ENCODE results near the gene RHOBTB3. TPM values are rescaled to one million over a fixed set of nuclear protein-coding genes. Genes with fewer than 3 reads are reported as not detected.

The RHOBTB3 gene
- total RNA-seq, 6 experiments from 2014 or later: 24.1 to 49.1 (median 38.9) TPM

Other genes starting within 250 kb of the RHOBTB3 start
- 10 to 100 TPM; 29.0 to 42.2 (median 38.0) TPM for gene SKIC3, start 176.4 kb upstream of the RHOBTB3 start, total RNA-seq
- gene ARSK, start 176.2 kb upstream of the RHOBTB3 start, total RNA-seq: 1 to 10 TPM; 2.1 to 4.9 (median 4.0) TPM
- under 1 TPM in 4 of 6 experiments, not detected in 2; 0.11 to 0.31 (median 0.17) TPM for gene GPR150, start 111.2 kb upstream of the RHOBTB3 start, total RNA-seq
- gene RFESD, start 84.6 kb upstream of the RHOBTB3 start, total RNA-seq: 1 to 10 TPM in 4 of 6 experiments, under 1 TPM in 2; 0.56 to 2.2 (median 1.6) TPM
- under 1 TPM in 4 of 6 experiments, not detected in 2; 0.35 to 0.55 (median 0.38) TPM for gene SPATA9, start 48.3 kb upstream of the RHOBTB3 start, total RNA-seq
- 100 to 1,000 TPM in 3 of 6 experiments, 10 to 100 TPM in 3; 40.2 to 228 (median 82.8) TPM for gene GLRX, start 91.4 kb downstream of the RHOBTB3 start, total RNA-seq
- 10 to 100 TPM; 74.3 to 96.4 (median 84.5) TPM for gene ELL2, start 230.5 kb downstream of the RHOBTB3 start, total RNA-seq